ENCODE data around the gene SMTN. TPM values are rescaled to one million over a fixed set of nuclear protein-coding genes. Genes with fewer than 3 reads are reported as not detected.

SMTN gene
- total and polyA plus RNA-seq, 4 experiments from 2014 or later = 0.34 to 1.7 (median 1.2) TPM

- Mint-ChIP-seq H3K9me3 (no peaks in the 10 kb centered on the region), H3K27ac (no peak overlapping the region), H3K36me3 (no peaks in the 10 kb centered on the region), H3K27me3 (peaks cover 0 to 1% of the 10 kb centered on the region in 2 donors), H3K4me3 (no peak overlapping the region), H3K4me1 (no peaks in the 10 kb centered on the region)
- CTCF ChIA-PET (ENCODE audit: partially characterized antibody) = no interaction called here
- H3K36me3 ChIP-seq (ENCODE audit: insufficient read depth, low read length) = no peaks in the 10 kb centered on the region
- no peak overlapping the region for H3K27ac ChIP-seq (ENCODE audit: low read depth, low read length)
- H3K4me3 ChIP-seq (ENCODE audit: low read length in 2 of 2) = no peak overlapping the region
- no peaks in the 10 kb centered on the region for H3K27me3 ChIP-seq (ENCODE audit: insufficient read depth, low read length)
- H3K4me1 ChIP-seq (ENCODE audit: insufficient read depth, low read length) = no peaks in the 10 kb centered on the region
- no peaks in the 10 kb centered on the region for H3K9me3 ChIP-seq (ENCODE audit: control insufficient read depth in 1 of 2, low read length in 2 of 2)
- no peak for DNase-seq
- POLR2A ChIA-PET (ENCODE audit: partially characterized antibody) = interaction anchor here (0.5 kb wide), 1 partner anchor 16 kb away, joined by 3 read pairs; no protein-coding TSS in a partner anchor
- intact Hi-C loops (cut with micrococcal nuclease) = no loop called here
Measured at GRCh38 chr22:31124290-31124689, 43.2 kb downstream of the SMTN start.

DNA sequence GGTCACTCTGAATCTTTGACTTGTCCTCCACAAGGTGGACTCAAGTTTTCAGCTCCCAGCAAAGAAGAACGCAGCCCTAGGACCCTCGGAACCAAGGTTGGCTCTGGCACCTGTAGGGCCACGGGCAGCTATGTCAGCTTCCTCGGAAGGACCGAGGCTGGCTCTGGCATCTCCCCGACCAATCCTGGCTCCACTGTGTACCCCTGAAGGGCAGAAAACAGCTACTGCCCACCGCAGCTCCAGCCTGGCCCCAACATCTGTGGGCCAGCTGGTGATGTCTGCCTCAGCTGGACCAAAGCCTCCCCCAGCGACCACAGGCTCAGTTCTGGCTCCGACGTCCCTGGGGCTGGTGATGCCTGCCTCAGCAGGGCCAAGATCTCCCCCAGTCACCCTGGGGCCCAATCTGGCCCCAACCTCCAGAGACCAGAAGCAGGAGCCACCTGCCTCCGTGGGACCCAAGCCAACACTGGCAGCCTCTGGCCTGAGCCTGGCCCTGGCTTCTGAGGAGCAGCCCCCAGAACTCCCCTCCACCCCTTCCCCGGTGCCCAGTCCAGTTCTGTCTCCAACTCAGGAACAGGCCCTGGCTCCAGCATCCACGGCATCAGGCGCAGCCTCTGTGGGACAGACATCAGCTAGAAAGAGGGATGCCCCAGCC, 43.8 kb downstream of the SMTN start:
- POLR2A ChIA-PET (ENCODE audit: partially characterized antibody) = interaction anchor here (0.5 kb wide), 1 partner anchor 16 kb away, joined by 3 read pairs; no protein-coding TSS in a partner anchor
- CTCF ChIA-PET (ENCODE audit: partially characterized antibody) = no interaction called here

GRCh38 chr22:31125521-31126117, 44.5 kb downstream of the SMTN start:
- no peak overlapping the region for H3K4me3 Mint-ChIP-seq
- intact Hi-C loops (cut with micrococcal nuclease) = no loop called here
- Histone ChIP-seq H3K27me3 (ENCODE audit: insufficient read depth, low read length) (no peaks in the 10 kb centered on the region), H3K9me3 (ENCODE audit: control insufficient read depth in 1 of 2, low read length in 2 of 2) (no peaks in the 10 kb centered on the region), H3K4me3 (ENCODE audit: low read length in 2 of 2) (no peak overlapping the region), H3K4me1 (ENCODE audit: insufficient read depth, low read length) (no peaks in the 10 kb centered on the region), H3K27ac (ENCODE audit: low read depth, low read length) (no peak overlapping the region), H3K36me3 (ENCODE audit: insufficient read depth, low read length) (no peaks in the 10 kb centered on the region)
- no peak for DNase-seq
- H3K36me3 Mint-ChIP-seq = no peaks in the 10 kb centered on the region
- POLR2A ChIA-PET (ENCODE audit: partially characterized antibody) = no interaction called here
- no peak overlapping the region for H3K27ac Mint-ChIP-seq
- H3K4me1 Mint-ChIP-seq = no peaks in the 10 kb centered on the region
- CTCF ChIA-PET (ENCODE audit: partially characterized antibody) = no interaction called here
- H3K9me3 Mint-ChIP-seq = no peaks in the 10 kb centered on the region
- H3K27me3 Mint-ChIP-seq = peaks cover 0 to 1% of the 10 kb centered on the region in 2 donors

More for the DNA sequence above, 43.8 kb downstream of the SMTN start:
- intact Hi-C loops (cut with micrococcal nuclease) = no loop called here
- Histone ChIP-seq H3K36me3 (ENCODE audit: insufficient read depth, low read length) (no peaks in the 10 kb centered on the region), H3K9me3 (ENCODE audit: control insufficient read depth in 1 of 2, low read length in 2 of 2) (no peaks in the 10 kb centered on the region), H3K27me3 (ENCODE audit: insufficient read depth, low read length) (no peaks in the 10 kb centered on the region), H3K4me1 (ENCODE audit: insufficient read depth, low read length) (no peaks in the 10 kb centered on the region), H3K4me3 (ENCODE audit: low read length in 2 of 2) (no peak overlapping the region), H3K27ac (ENCODE audit: low read depth, low read length) (no peak overlapping the region)
- H3K27ac Mint-ChIP-seq = no peak overlapping the region
- no peaks in the 10 kb centered on the region for H3K4me1 Mint-ChIP-seq
- DNase-seq = no peak
- peaks cover 0 to 1% of the 10 kb centered on the region in 2 donors for H3K27me3 Mint-ChIP-seq
- H3K4me3 Mint-ChIP-seq = no peak overlapping the region
- no peaks in the 10 kb centered on the region for H3K36me3 Mint-ChIP-seq
- H3K9me3 Mint-ChIP-seq = no peaks in the 10 kb centered on the region

DNA sequence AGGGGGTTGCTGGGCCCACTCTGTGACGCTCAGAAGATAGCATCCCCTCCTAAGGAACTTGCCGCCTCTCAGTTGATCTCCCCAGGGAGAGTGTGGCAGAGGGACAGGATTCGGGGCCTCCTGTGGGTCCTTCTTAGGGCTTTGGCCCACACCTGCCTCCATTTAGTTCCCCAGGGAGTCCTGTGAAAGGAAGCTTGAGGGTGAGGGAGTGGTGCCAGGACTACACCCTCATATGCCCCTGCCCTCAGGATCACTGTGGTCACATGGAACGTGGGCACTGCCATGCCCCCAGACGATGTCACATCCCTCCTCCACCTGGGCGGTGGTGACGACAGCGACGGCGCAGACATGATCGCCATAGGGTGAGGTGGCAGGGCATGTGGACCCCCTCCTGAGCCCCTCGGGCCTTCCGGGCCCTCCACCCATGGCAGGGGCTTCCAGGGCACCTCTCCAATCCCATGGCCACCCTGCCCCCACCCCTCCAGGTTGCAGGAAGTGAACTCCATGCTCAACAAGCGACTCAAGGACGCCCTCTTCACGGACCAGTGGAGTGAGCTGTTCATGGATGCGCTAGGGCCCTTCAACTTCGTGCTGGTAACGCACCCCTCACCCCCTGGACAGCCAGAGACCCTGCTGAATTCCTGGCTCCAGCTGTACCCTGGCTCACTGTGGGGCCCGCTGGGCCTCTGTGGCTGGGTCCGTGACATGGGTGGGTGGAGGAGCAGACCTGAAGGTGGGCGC, 45.2 kb downstream of the SMTN start:
- Histone ChIP-seq H3K27ac (ENCODE audit: low read depth, low read length) (no peak overlapping the region), H3K27me3 (ENCODE audit: insufficient read depth, low read length) (no peaks in the 10 kb centered on the region), H3K4me1 (ENCODE audit: insufficient read depth, low read length) (no peaks in the 10 kb centered on the region), H3K4me3 (ENCODE audit: low read length in 2 of 2) (no peak overlapping the region), H3K9me3 (ENCODE audit: control insufficient read depth in 1 of 2, low read length in 2 of 2) (no peaks in the 10 kb centered on the region), H3K36me3 (ENCODE audit: insufficient read depth, low read length) (no peaks in the 10 kb centered on the region)
- ChIA-PET POLR2A (ENCODE audit: partially characterized antibody) (no interaction called here), CTCF (ENCODE audit: partially characterized antibody) (no interaction called here)
- no peak for DNase-seq
- H3K27me3 Mint-ChIP-seq = peaks cover 0 to 1% of the 10 kb centered on the region in 2 donors
- intact Hi-C loops (cut with micrococcal nuclease) = no loop called here
- H3K9me3 Mint-ChIP-seq = no peaks in the 10 kb centered on the region
- no peaks in the 10 kb centered on the region for H3K4me1 Mint-ChIP-seq
- no peak overlapping the region for H3K27ac Mint-ChIP-seq
- H3K36me3 Mint-ChIP-seq = no peaks in the 10 kb centered on the region
- no peak overlapping the region for H3K4me3 Mint-ChIP-seq

DNA sequence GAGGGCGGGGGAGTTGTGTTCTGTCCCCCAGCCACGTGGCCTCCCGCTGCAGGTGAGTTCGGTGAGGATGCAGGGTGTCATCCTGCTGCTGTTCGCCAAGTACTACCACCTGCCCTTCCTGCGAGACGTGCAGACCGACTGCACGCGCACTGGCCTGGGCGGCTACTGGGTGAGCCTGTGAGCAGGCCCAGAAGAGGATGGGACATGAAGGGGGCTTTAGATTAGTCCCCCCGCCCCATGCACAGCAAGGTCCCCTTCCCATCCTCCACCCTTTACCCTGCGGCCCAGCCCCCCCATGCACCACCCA, 45.7 kb downstream of the SMTN start:
- Mint-ChIP-seq H3K4me3 (no peak overlapping the region), H3K36me3 (no peaks in the 10 kb centered on the region), H3K27ac (no peak overlapping the region), H3K4me1 (no peaks in the 10 kb centered on the region), H3K27me3 (peaks cover 0 to 1% of the 10 kb centered on the region in 2 donors), H3K9me3 (no peaks in the 10 kb centered on the region)
- H3K36me3 ChIP-seq (ENCODE audit: insufficient read depth, low read length) = no peaks in the 10 kb centered on the region
- no peak for DNase-seq
- H3K4me3 ChIP-seq (ENCODE audit: low read length in 2 of 2) = no peak overlapping the region
- intact Hi-C loops (cut with micrococcal nuclease) = no loop called here
- H3K4me1 ChIP-seq (ENCODE audit: insufficient read depth, low read length) = no peaks in the 10 kb centered on the region
- CTCF ChIA-PET (ENCODE audit: partially characterized antibody) = no interaction called here
- no peaks in the 10 kb centered on the region for H3K9me3 ChIP-seq (ENCODE audit: control insufficient read depth in 1 of 2, low read length in 2 of 2)
- no peaks in the 10 kb centered on the region for H3K27me3 ChIP-seq (ENCODE audit: insufficient read depth, low read length)
- POLR2A ChIA-PET (ENCODE audit: partially characterized antibody) = no interaction called here
- no peak overlapping the region for H3K27ac ChIP-seq (ENCODE audit: low read depth, low read length)

- Mint-ChIP-seq H3K27me3 (peaks cover 0 to 1% of the 10 kb centered on the region in 2 donors), H3K36me3 (no peaks in the 10 kb centered on the region), H3K4me3 (no peak overlapping the region), H3K4me1 (no peaks in the 10 kb centered on the region), H3K9me3 (no peaks in the 10 kb centered on the region), H3K27ac (peak overlapping the region in 1 of 7 donors; percentile 37)
- H3K4me3 ChIP-seq (ENCODE audit: low read length in 2 of 2) = no peak overlapping the region
- no peak overlapping the region for H3K27ac ChIP-seq (ENCODE audit: low read depth, low read length)
- H3K27me3 ChIP-seq (ENCODE audit: insufficient read depth, low read length) = no peaks in the 10 kb centered on the region
- ChIA-PET CTCF (ENCODE audit: partially characterized antibody) (no interaction called here), POLR2A (ENCODE audit: partially characterized antibody) (no interaction called here)
- H3K9me3 ChIP-seq (ENCODE audit: control insufficient read depth in 1 of 2, low read length in 2 of 2) = no peaks in the 10 kb centered on the region
- DNase-seq = no peak
- intact Hi-C loops (cut with micrococcal nuclease) = no loop called here
- H3K36me3 ChIP-seq (ENCODE audit: insufficient read depth, low read length) = no peaks in the 10 kb centered on the region
- no peaks in the 10 kb centered on the region for H3K4me1 ChIP-seq (ENCODE audit: insufficient read depth, low read length)
Measured at GRCh38 chr22:31127181-31127772, 46.2 kb downstream of the SMTN start.

GRCh38 chr22:31128156-31128555, 47.0 kb downstream of the SMTN start:
- H3K4me3 ChIP-seq (ENCODE audit: low read length in 2 of 2) = no peak overlapping the region
- POLR2A ChIA-PET (ENCODE audit: partially characterized antibody) = no interaction called here
- DNase-seq = no peak
- no peak overlapping the region for H3K27ac ChIP-seq (ENCODE audit: low read depth, low read length)
- no peaks in the 10 kb centered on the region for H3K9me3 Mint-ChIP-seq
- CTCF ChIA-PET (ENCODE audit: partially characterized antibody) = no interaction called here
- intact Hi-C loops (cut with micrococcal nuclease) = no loop called here
- H3K36me3 Mint-ChIP-seq = no peaks in the 10 kb centered on the region
- no peaks in the 10 kb centered on the region for H3K27me3 ChIP-seq (ENCODE audit: insufficient read depth, low read length)
- no peaks in the 10 kb centered on the region for H3K4me1 Mint-ChIP-seq
- H3K27ac Mint-ChIP-seq = no peak overlapping the region
- no peak overlapping the region for H3K4me3 Mint-ChIP-seq
- H3K27me3 Mint-ChIP-seq = peaks cover 0 to 1% of the 10 kb centered on the region in 2 donors
- H3K36me3 ChIP-seq (ENCODE audit: insufficient read depth, low read length) = no peaks in the 10 kb centered on the region
- no peaks in the 10 kb centered on the region for H3K9me3 ChIP-seq (ENCODE audit: control insufficient read depth in 1 of 2, low read length in 2 of 2)
- H3K4me1 ChIP-seq (ENCODE audit: insufficient read depth, low read length) = no peaks in the 10 kb centered on the region
